ENCODE measurements around the gene PADI6. TPM values are rescaled to one million over a fixed set of nuclear protein-coding genes. Genes with fewer than 3 reads are reported as not detected.

PADI6 gene
- total RNA-seq, 1 experiment from 2014 or later: not detected

GRCh38 chr1:17404820-17405219 lies 32.8 kb downstream of the PADI6 start (continued):
- TF ChIP-seq ZFX (IDR thresholded peaks at IDR 0.05): no peak
- TF ChIP-seq, protein P1, sequence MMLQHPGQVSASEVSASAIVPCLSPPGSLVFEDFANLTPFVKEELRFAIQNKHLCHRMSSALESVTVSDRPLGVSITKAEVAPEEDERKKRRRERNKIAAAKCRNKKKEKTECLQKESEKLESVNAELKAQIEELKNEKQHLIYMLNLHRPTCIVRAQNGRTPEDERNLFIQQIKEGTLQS (IDR thresholded peaks at IDR 0.05): no peak
- no peak for TF ChIP-seq ELF1 (IDR thresholded peaks at IDR 0.05; ENCODE audit: borderline replicate concordance, low read depth)
- TF ChIP-seq TCF7L2 (IDR thresholded peaks at IDR 0.05; ENCODE audit: borderline replicate concordance, extremely low read depth, insufficient read depth, insufficient read length): no peak
- TF ChIP-seq REST (IDR thresholded peaks at IDR 0.05; ENCODE audit: low read depth): no peak

GRCh38 chr1:17405898-17406759 lies 34.1 kb downstream of the PADI6 start:
- TF ChIP-seq ZFX (IDR thresholded peaks at IDR 0.05) (no peak), RAD21 (IDR thresholded peaks at IDR 0.05; ENCODE audit: low read depth) (peak; percentile 75), EZH2phosphoT487 (IDR thresholded peaks at IDR 0.05; ENCODE audit: borderline replicate concordance) (no peak), POLR2AphosphoS5 (IDR thresholded peaks at IDR 0.05; ENCODE audit: low read depth, low read length) (peak; percentile 51; the same call in 1 of the 2 replicates), CTCF (IDR thresholded peaks at IDR 0.05 in 2 of 3, conservative IDR thresholded peaks at IDR 0.05 in 1 of 3; ENCODE audit: borderline replicate concordance in 1 of 3, insufficient read depth in 1 of 3, low read depth in 2 of 3, low read length in 2 of 3) (peak; percentile 55 to 87 (median 83))
- TF ChIP-seq, protein P2, sequence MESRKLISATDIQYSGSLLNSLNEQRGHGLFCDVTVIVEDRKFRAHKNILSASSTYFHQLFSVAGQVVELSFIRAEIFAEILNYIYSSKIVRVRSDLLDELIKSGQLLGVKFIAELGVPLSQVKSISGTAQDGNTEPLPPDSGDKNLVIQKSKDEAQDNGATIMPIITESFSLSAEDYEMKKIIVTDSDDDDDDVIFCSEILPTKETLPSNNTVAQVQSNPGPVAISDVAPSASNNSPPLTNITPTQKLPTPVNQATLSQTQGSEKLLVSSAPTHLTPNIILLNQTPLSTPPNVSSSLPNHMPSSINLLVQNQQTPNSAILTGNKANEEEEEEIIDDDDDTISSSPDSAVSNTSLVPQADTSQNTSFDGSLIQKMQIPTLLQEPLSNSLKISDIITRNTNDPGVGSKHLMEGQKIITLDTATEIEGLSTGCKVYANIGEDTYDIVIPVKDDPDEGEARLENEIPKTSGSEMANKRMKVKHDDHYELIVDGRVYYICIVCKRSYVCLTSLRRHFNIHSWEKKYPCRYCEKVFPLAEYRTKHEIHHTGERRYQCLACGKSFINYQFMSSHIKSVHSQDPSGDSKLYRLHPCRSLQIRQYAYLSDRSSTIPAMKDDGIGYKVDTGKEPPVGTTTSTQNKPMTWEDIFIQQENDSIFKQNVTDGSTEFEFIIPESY (IDR thresholded peaks at IDR 0.05; ENCODE audit: extremely low read depth, insufficient replicate concordance, low read length): no peak
- TF ChIP-seq, protein P1 (IDR thresholded peaks at IDR 0.05): no peak
- ATAC-seq: peak; percentile 93
- H3K4me1 ChIP-seq (ENCODE audit: control insufficient read depth in 1 of 2, insufficient read depth in 2 of 2, low read length in 2 of 2): no peaks in the 10 kb centered on the region
- H3K79me2 ChIP-seq (ENCODE audit: insufficient read depth, low read length): no peaks in the 10 kb centered on the region
- H3K4me3 ChIP-seq (replicated peaks in 1 of 2; ENCODE audit: low read depth in 1 of 2, low read length in 2 of 2): no peak overlapping the region
- H3K9me3 ChIP-seq (ENCODE audit: control insufficient read depth in 1 of 2, insufficient read depth in 1 of 2, low read depth in 1 of 2, low read length in 2 of 2): no peaks in the 10 kb centered on the region
- POLR2A ChIA-PET: no interaction called here
- intact Hi-C loops (cut with micrococcal nuclease): loop anchor here (1.0 kb wide), 2 partner anchors 281 to 347 kb away; no protein-coding TSS in a partner anchor
- H3K27ac ChIP-seq (ENCODE audit: low read depth, low read length): no peak overlapping the region
- H3K27me3 ChIP-seq (ENCODE audit: insufficient read depth, low read length): no peaks in the 10 kb centered on the region
- BruUV-seq (replicated peaks): no TSS peak
- no peaks in the 10 kb centered on the region for H3K9me2 ChIP-seq (ENCODE audit: insufficient read depth)
- no peaks in the 10 kb centered on the region for H4K20me1 ChIP-seq (ENCODE audit: insufficient read depth)
- no peak overlapping the region for H3K9ac ChIP-seq (ENCODE audit: low read length)
- RAD21 ChIA-PET (ENCODE audit: low non-redundant PET in 1 of 2, low total read pairs in 2 of 2, uncharacterized antibody in 2 of 2, unreplicated experiment in 2 of 2): no interaction called here
- CTCF ChIA-PET: interaction anchor here (0.8 to 2.7 kb wide), 4 partner anchors 9 to 346 kb away, joined by 3 to 8 read pairs (median 4); no protein-coding TSS in a partner anchor
- no peak overlapping the region for H2AFZ ChIP-seq (ENCODE audit: low read depth, low read length, poor library complexity, severe bottlenecking)
- peaks cover 17 to 29% of the 10 kb centered on the region in 2 experiments for H3K36me3 ChIP-seq (ENCODE audit: control insufficient read depth in 1 of 2, insufficient read depth in 2 of 2, low read length in 2 of 2)
- H3K4me2 ChIP-seq (ENCODE audit: low read length): no peak overlapping the region
- DNase-seq (ENCODE audit: low read depth, low spot score): peak; percentile 22

Data from HCT116 (cell line).